Measurements from ENCODE around the gene TRIM36. TPM values are rescaled to one million over a fixed set of nuclear protein-coding genes. Genes with fewer than 3 reads are reported as not detected.

The TRIM36 gene, protein sequence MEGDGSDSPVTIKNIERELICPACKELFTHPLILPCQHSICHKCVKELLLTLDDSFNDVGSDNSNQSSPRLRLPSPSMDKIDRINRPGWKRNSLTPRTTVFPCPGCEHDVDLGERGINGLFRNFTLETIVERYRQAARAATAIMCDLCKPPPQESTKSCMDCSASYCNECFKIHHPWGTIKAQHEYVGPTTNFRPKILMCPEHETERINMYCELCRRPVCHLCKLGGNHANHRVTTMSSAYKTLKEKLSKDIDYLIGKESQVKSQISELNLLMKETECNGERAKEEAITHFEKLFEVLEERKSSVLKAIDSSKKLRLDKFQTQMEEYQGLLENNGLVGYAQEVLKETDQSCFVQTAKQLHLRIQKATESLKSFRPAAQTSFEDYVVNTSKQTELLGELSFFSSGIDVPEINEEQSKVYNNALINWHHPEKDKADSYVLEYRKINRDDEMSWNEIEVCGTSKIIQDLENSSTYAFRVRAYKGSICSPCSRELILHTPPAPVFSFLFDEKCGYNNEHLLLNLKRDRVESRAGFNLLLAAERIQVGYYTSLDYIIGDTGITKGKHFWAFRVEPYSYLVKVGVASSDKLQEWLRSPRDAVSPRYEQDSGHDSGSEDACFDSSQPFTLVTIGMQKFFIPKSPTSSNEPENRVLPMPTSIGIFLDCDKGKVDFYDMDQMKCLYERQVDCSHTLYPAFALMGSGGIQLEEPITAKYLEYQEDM
- total RNA-seq: 1.5 and 1.7 TPM in 2 replicates

DNA sequence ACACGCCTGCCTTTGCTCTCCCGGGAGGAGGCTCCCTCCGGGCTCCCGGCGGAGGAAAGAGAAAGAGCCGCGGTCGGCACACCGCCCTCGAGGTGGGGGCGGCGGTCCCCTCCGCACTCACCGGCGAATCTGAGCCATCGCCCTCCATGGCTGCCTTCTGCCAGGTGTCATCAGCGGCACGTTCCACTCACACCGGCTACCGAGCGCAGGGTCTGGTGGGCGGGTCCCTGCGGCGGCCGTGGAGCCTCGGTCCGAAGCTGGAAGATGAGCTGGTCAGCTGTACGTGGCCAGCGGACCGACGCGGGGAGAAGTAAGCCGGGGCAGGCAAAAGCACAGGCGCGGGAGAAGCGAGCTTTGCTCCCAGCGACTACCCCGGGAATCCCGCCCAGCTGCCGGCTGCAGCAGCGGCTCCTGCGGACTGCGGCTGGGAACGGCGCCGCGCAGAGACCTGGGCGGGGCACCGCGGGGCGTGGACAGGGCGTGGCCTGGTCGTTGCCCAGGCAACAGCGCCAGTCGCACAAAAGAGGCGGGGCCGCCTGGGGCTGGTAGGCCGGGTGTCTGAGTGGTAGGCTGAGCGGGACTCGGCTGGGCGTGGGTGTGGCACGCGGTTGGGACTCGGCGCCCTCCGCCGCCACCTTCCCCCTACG is at the start of gene TRIM36:
Gene TRIM36 (minus strand): TSS at position 422 of the 647 bp plus-strand sequence. CDS start 274 bp downstream, at position 148.

Other genes starting within 250 kb of the TRIM36 start
- 10.4 and 12.0 TPM in 2 replicates for gene PGGT1B, start 93.0 kb upstream of the TRIM36 start, total RNA-seq
- gene CCDC112, start 126.7 kb upstream of the TRIM36 start, total RNA-seq: 5.8 and 6.9 TPM in 2 replicates

All from mammary microvascular endothelial cell (primary cell).